Myocyte (in vitro differentiated cells): ENCODE measurements around the gene D2HGDH. TPM values are rescaled to one million over a fixed set of nuclear protein-coding genes. Genes with fewer than 3 reads are reported as not detected.
"Not testable (repeated sequence)": the region's sequence is repeated elsewhere in the genome, so short reads cannot be mapped to it uniquely, and the experiment has no call there.

ENCODE experiments used
- DNase-seq: peaks from one replicate; pipeline ENCODE4 v3.0.0-alpha.2; 2012; ENCODE audit warnings: low read depth
- total RNA-seq: library from RNA; depleted of rRNA; stranded (reverse); fragments of >200 nt; gene quantifications from 2 replicates; pipeline ENCODE4 v1.2.3, GENCODE V29; 2014

The D2HGDH gene
- total RNA-seq, 1 donor from 2014 or later, result 17.3 TPM

DNA sequence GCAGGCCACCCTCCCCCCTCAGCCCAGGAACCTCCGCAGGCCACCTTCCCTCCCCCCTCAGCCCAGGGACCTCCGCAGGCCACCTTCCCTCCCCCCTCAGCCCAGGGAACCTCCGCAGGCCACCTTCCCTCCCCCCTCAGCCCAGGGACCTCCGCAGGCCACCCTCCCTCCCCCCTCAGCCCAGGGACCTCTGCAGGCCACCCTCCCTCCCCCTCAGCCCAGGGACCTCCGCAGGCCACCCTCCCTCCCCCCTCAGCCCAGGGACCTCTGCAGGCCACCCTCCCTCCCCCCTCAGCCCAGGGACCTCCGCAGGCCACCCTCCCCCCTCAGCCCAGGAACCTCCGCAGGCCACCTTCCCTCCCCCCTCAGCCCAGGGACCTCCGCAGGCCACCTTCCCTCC is 71.8 kb downstream of the D2HGDH start:
- not testable (repeated sequence) for DNase-seq

DNA sequence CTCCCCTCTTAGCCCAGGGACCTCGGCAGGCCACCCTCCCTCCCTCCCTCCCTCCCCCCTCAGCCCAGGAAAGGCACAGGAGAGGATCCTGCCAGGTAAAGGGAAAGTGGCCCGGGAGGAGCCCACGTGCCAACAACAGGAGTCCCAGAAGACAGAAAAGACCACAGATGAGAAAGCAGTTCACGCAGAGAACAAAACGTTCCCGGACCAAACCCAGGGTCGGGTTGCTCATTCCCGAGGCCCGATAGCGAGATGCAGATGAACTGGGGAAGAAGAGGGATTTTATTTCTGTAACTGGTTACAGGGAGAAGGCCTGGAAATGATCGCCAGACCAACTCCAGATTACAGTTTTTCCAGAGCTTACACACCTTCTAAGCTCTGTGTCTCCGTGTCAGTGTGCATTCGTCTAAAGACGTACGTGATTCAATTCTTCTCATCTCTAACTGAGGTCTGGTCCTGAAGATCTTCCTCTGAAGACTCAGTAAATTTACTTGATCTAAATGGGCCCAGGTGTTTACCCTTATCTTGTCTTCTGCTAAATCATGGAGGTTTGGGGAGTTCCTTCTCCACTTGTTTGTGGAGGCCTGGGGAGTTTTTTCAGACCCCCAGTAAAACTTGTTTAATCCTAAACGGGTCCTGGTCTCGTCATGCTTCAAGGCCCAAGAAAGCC is 73.8 kb downstream of the D2HGDH start:
- peak; percentile 13 for DNase-seq

DNA sequence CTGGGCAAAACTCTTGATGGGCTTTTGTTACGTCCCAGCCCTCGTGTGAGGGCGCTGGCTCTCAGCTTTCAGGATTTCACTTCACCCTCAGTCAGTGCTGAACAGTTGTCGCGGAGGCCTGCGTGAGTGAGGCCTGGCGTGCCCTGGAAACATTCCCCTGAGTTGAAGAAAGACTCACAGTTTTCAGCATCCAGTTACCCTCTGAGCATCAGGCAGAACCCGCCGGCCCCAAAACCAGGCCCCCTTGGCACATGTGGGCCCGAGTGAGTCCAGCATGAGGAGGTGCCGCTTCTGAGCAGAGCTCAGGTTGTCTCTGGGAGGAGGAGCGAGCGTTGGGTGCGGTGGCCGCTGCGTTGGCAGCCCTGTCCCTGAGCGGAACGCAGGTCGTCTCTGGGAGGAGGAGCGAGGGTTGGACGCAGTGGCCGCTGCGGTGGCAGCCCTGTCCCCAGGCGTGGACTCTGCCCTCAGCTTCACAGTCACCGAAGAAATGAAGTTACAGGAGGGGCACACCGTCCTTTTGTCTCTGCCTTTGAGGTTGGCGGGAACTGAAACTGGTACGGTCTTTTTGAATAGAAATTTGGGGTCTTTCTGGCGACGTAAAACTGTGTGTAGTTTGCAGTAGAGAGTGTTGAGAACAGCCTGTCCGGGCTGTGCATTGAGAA is 74.4 kb downstream of the D2HGDH start, which contains the start of gene NEU4:
Gene NEU4 (plus strand): TSS at position 473 of the 662 bp plus-strand sequence. CDS start 5,292 bp downstream, outside the sequence.
- DNase-seq, result peak; percentile 71

DNA sequence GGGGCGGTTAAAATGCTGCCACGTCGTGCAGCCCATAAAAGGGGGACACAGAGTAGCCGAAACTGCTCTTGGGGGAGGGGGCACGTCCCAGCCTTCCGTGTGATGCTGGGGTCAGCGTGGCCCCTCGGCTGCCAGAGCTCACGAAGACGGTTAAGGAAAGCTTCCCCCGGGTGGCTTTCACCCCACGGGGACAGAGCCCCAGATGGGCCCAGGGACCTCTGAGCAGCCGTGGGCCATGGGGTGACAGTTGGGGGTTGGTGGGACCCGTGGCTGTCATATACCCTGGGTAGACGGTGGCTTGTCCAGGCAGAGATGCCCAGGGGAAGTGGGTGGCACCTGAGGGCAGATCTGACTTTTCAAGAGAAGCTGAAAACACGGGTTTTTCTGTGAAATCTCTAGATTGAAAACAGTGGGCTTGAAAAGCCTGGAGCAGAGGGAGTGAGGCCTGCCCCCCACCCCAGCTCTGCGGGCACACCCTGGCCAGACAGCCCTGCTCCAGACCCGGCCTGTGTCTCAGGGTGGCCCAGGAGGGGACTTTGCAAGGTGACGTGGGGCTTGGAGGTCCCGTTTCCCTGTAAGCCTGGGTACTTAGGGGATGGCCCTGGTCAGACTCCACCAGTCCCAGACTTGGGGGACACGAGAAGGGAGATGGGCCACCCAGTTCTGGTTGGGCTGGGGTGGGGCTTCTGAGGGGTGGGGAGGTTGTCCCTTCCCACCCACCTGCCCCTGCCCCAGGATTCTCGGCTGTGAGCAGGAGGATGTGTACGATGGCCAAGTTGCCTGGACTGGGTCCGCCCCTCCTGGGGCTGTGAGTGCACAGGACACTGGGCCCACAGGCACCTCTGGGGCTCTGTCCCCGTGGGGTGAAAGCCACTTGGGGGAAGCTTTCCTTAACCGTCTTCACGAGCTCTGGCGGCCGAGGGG is 75.2 kb downstream of the D2HGDH start:
- no peak for DNase-seq

DNA sequence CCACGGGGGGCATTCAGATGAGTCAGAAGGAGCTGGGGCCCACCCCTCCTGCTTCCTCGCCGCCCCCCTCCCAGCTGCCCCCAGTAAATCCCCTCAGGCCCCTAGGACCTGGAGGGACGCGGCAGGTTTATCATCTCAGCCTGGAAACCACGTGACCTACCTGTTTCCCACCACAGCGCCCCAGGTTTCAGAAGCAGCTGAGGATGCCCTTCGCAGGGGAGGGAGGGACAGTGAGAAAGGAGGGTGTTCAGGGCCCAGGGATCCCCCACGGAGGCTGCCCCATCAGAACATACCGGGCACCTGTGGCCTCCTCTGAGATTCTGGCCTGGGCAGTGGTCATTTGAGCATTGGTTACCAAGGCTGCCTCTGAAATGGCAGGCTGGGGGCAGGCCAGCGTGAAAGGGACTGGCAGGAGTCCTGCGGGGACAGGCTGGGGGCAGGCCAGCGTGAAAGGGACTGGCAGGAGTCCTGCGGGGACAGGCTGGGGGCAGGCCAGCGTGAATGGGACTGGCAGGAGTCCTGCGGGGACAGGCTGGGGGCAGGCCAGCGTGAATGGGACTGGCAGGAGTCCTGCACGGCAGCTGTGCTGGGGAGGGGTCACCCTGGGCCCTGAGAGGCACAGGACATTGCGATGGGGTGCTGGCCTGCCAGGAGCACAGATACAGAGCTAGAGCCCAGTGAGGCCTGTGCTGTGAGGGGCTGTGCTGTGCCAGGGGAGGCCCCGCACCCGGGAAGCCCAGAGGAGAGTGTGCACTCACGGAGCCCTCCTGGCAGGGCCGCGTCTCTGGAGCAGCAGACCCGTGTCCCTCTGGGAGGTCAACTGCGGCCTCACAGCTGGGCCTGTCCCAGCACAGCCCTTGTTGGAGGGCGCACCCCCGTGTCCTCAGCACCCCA is 76.1 kb downstream of the D2HGDH start:
- DNase-seq, result peak; percentile 51

DNA sequence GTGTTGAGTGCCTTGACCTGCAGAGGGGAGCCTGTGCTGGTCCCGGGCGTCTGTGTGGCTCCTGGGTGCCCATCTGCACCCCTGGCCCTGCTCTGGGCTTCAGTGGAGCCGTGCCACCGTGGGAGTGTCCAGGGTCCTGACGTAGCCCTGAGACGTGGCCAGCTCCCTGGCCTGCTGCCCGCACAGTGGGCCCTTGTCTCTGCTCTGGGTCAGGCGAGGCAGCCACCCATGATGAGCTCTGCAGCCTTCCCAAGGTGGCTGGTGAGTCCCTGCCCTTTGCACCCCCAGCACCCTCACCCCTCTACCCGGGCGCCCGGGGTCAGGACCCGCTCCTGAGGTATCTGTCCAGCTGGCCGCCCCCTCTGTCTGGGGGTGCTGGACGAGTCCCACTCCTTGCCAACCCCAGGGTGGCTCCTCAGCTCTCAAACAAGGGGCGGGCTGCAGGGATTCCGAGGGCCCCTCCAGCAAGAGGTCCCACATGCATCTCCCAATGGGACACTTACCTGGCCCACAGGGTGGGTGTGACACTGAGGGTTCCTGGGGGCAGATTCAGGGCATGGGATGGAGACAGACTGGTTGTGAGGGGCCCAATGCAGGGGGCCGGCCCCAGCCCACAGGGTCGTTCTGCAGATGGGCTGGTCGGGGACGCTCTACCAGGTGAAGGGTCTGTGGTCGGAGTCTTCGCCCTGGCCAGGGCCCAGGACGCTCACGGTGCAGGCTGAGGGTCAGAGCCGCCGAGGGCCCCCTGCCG is 76.9 kb downstream of the D2HGDH start:
- DNase-seq, result peak; percentile 63

DNA sequence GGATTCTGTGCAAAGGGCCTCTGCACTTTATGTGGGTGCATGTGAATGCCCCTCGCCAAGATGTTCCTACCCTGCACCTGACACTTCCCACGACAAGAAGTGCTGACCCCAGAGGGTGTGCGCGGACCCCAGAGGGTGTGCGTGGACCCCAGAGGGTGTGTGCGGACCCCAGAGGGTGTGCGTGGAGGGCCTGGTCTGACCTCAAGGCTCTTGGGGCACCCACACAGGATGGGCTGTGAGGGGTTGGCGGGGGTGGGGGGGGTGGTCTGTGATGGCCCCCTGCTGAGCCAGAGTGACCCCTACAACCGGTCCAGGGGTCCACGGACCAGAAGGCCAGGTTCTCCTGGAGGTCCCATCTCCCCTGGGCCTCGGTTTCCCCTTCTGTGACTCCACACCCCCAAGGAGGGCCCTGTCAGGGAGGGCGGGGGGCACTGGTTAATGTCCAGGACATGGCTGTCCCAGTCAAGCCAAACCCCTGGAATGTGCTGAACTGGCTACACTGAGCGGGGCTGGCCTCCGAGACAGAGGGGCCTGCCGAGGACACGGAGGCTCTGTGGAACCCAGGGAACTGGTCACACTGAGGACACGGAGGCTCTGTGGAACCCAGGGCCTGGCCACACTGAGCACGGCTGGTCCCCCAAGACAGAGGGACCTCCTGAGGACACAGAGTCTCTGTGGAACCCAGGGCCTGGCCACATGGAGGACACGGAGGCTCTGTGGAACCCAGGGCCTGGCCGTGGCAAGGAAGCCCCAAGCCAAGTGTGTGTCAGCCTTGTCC is 77.7 kb downstream of the D2HGDH start:
- DNase-seq, result no peak

DNA sequence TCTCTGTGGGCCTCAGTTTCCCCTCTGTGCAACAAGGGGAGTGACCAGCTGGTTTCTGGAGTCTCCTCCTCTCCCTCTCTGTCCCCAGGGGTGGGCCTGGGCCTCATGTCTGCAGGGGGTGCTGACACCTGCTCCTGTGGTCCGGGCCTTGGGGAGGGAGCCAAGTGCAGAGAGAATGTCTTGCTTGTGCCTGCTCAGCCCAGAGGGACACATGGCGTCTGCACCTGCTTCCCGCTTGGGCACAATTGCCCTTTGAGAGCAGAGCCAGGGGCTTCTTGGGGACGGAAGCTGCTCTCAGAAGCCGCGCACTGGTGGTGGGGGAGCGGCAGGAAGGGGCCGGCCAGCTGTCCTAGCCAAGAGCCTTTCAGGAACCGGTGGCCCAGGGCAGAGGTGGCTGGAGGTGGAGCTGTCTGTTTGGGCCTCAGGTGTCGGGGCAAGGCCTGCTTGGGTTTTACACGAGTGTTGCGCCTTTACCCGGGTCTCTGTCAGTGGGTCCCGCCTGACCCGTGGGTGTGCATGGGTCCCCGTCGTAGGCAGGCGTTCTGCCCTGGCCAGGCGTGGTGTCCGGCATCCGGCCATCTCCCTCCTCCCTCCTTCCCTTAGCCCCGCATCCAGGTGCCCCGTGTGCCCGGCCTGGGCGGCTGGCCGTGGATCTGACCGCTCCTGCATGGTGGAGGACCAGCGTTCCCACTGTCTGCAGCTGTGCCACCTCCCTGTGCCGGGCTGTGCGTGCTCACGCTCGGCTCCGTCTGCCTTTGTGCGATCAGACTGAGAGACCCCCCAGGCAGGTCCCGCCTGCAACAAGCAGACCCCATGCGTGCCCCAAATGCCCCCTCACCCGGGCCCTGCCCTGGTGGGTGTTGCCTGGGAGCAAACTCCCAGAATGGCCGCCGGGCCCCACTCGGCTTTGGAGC is 78.6 kb downstream of the D2HGDH start:
- peak; percentile 97 for DNase-seq

DNA sequence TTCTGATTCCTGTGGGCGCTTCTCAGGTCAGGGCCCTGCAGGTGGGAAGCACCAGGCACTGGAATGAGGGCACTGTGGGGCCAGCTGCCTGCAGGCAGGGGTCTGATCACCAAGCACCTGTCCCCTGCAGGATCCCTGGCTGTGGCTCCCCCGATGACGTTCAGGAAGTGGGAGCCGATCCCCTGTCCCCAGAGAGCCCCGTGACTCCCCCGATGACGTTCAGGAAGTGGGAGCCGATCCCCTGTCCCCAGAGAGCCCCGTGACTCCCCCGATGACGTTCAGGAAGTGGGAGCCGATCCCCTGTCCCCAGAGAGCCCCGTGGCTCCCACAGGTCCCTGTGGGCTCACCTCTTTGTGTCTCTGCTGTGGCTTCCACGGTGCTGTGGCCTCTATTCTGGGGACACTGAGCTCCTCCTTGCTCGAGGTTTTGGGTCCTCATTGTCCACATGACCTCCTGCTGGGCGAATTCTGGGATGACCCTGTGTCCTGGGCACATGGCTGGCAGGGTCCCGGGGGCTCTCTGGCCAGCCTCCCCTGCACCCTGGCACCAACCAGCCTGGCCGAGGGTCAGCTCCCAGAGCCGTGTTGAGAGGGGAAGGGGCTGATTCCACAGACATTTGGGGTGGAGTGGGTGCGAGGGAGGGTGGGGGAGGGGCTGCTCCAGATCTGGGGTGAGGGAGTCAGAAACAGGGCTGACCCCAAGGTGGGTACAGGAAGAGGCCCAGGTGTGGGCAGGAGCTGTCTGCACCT is 79.4 kb downstream of the D2HGDH start:
- DNase-seq, result no peak

DNA sequence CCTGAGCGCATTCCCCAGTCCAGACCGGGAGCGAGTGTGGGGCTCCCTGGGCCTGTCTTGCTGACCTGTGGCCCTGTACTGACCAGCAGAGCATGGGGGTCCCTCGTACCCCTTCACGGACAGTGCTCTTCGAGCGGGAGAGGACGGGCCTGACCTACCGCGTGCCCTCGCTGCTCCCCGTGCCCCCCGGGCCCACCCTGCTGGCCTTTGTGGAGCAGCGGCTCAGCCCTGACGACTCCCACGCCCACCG is 79.9 kb downstream of the D2HGDH start:
- no peak for DNase-seq

DNA sequence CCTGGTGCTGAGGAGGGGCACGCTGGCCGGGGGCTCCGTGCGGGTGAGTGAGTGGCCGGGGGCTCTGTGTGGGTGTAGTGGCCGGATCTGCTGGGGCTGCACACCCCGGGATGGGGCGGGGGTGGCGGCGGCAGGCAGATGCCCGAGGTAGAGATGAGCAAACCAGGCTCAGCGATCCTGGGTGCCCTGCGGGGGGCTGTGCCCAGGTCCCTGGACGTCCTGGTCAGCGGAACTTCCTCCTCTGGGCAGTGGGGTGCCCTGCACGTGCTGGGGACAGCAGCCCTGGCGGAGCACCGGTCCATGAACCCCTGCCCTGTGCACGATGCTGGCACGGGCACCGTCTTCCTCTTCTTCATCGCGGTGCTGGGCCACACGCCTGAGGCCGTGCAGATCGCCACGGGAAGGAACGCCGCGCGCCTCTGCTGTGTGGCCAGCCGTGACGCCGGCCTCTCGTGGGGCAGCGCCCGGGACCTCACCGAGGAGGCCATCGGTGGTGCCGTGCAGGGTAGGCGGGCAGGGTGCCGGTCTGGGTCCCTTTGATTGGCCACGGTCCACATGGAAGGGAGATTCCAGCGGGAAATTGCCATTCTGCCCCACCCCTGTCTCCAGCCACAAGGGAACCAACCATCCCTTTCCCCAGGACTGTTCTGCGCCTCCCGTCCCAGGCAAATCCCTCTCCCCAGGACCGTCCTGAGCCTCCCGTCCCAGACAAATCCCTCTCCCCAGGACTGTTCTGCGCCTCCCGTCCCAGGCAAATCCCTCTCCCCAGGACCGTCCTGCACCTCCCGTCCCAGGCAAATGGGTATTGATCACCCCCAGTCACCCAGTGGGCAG is 80.4 kb downstream of the D2HGDH start:
- no peak for DNase-seq

DNA sequence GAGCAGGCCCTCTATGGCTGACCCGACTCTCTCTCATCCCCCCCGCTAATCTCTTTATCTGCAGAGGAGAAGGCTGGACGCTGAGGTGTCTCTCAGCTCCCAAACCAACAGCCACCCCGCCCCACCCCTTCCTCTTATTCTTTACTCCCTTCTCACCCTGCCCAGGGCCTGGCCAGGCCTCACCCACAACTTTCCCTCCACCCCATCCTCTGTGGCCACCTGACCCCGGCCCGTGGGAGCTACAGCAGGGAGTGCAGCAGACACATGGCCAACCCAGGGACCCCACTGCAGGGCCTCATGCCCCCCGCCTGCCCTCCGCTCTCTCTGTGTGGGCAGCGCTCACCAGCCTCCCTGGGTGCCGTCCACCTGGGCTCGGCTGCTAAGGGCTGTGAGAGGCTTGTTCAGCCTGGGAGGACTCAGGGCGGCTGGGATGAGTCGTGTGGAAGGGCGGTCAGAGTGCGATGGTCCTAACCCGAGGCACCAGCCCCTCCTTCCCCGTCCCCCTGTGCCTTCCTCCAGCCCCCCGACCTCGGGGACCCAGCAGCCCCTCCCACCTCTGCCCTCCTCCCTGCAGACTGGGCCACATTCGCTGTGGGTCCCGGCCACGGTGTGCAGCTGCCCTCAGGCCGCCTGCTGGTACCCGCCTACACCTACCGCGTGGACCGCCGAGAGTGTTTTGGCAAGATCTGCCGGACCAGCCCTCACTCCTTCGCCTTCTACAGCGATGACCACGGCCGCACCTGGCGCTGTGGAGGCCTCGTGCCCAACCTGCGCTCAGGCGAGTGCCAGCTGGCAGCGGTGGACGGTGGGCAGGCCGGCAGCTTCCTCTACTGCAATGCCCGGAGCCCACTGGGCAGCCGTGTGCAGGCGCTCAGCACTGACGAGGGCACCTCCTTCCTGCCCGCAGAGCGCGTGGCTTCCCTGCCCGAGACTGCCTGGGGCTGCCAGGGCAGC is 81.3 kb downstream of the D2HGDH start:
- no peak for DNase-seq

DNA sequence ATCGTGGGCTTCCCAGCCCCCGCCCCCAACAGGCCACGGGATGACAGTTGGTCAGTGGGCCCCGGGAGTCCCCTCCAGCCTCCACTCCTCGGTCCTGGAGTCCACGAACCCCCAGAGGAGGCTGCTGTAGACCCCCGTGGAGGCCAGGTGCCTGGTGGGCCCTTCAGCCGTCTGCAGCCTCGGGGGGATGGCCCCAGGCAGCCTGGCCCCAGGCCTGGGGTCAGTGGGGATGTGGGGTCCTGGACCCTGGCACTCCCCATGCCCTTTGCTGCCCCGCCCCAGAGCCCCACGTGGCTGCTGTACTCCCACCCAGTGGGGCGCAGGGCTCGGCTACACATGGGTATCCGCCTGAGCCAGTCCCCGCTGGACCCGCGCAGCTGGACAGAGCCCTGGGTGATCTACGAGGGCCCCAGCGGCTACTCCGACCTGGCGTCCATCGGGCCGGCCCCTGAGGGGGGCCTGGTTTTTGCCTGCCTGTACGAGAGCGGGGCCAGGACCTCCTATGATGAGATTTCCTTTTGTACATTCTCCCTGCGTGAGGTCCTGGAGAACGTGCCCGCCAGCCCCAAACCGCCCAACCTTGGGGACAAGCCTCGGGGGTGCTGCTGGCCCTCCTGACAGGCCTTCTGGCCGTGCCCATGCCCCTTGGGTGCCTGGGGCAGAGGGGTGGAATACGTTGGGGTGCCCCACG is 82.1 kb downstream of the D2HGDH start:
- no peak for DNase-seq

DNA sequence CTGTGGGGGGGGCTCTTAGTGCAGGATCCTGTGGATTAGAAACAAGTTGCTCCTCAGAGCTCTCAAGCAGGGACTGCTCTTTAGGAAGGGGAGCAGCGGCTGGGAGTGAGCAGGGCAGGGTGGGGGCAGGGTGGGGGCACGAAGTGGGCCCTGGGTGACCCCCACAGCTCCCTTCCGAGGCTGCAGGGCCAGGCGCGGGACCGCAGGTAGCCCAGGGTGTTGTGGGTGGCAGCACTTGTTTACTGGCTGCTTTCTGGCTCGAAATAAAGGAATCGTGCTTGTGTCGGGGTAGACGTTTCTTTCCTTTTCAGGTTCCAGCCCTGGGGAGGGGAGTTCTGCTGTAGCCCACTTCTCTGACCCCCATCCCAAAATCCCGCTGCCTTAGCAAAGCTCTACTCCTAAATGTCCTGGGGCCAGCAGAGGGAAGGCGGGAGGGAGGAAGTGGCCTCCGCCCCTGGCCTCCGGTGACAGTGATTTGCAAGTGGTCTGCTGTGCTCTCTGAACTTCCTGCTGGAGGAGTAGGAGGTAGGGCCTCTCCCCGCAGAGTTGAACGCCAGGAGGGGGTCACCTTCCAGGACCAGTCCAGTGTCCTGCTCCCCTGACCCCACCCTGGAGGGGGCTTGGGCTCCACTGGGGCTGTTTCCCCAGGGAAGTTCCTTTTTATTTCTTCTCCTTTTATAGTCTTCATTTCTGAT is 82.8 kb downstream of the D2HGDH start:
- no peak for DNase-seq
